Measurements from ENCODE around the gene KDM2B. TPM values are rescaled to one million over a fixed set of nuclear protein-coding genes. Genes with fewer than 3 reads are reported as not detected.

The KDM2B gene
- total RNA-seq, 1 donor from 2014 or later, result 61.1 TPM

GRCh38 chr12:121582583-121583333 lies 1.9 kb upstream of the KDM2B start:
- DNase-seq (ENCODE audit: low spot score in 2 of 2, unreplicated experiment in 2 of 2), result no peak
- H3K4me3 Mint-ChIP-seq, result peak overlapping the region; percentile 37
- no peak for TF ChIP-seq CTCF (IDR thresholded peaks at IDR 0.05; ENCODE audit: unreplicated experiment)
- H3K36me3 Mint-ChIP-seq, result no peaks in the 10 kb centered on the region
- no peaks in the 10 kb centered on the region for H3K9me3 Mint-ChIP-seq
- no peaks in the 10 kb centered on the region for H3K27me3 Mint-ChIP-seq (ENCODE audit: low read depth)
- H3K4me1 Mint-ChIP-seq, result peaks cover 25% of the 10 kb centered on the region
- H3K27ac Mint-ChIP-seq, result peak overlapping the region; percentile 73

- Mint-ChIP-seq H3K4me3 (peak overlapping the region; percentile 87), H3K27me3 (ENCODE audit: low read depth) (no peaks in the 10 kb centered on the region), H3K36me3 (no peaks in the 10 kb centered on the region), H3K4me1 (peaks cover 34% of the 10 kb centered on the region), H3K27ac (peak overlapping the region; percentile 78), H3K9me3 (no peaks in the 10 kb centered on the region)
- no peak for TF ChIP-seq CTCF (IDR thresholded peaks at IDR 0.05; ENCODE audit: unreplicated experiment)
- no peak for DNase-seq (ENCODE audit: low spot score in 2 of 2, unreplicated experiment in 2 of 2)
These were observed 1.0 kb upstream of the KDM2B start for GRCh38 chr12:121581686-121582429.

GRCh38 chr12:121579981-121580868 lies 598 bp downstream of the KDM2B start:
- no peak for TF ChIP-seq CTCF (IDR thresholded peaks at IDR 0.05; ENCODE audit: unreplicated experiment)
- H3K36me3 Mint-ChIP-seq, result no peaks in the 10 kb centered on the region
- DNase-seq (ENCODE audit: low spot score in 2 of 2, unreplicated experiment in 2 of 2), result peak; percentile 58 to 75
- peak overlapping the region; percentile 96 for H3K27ac Mint-ChIP-seq
- peak overlapping the region; percentile 87 for H3K4me3 Mint-ChIP-seq
- H3K9me3 Mint-ChIP-seq, result no peaks in the 10 kb centered on the region
- H3K27me3 Mint-ChIP-seq (ENCODE audit: low read depth), result no peaks in the 10 kb centered on the region
- peaks cover 51% of the 10 kb centered on the region for H3K4me1 Mint-ChIP-seq

GRCh38 chr12:121579190-121579791 lies 1.5 kb downstream of the KDM2B start:
- Mint-ChIP-seq H3K27me3 (ENCODE audit: low read depth) (no peaks in the 10 kb centered on the region), H3K9me3 (no peaks in the 10 kb centered on the region), H3K36me3 (peaks cover 2% of the 10 kb centered on the region), H3K27ac (no peak overlapping the region), H3K4me1 (peaks cover 54% of the 10 kb centered on the region), H3K4me3 (peak overlapping the region; percentile 87)
- TF ChIP-seq CTCF (IDR thresholded peaks at IDR 0.05; ENCODE audit: unreplicated experiment), result no peak
- DNase-seq (ENCODE audit: low spot score in 2 of 2, unreplicated experiment in 2 of 2), result peak; percentile 36 to 51
